RWPE1 (cell line): ENCODE data around the gene ADRB1.

Source experiments
- CTCF ChIA-PET: fragments of 350-600 bp; sonication (Branson Sonifier 250); formaldehyde crosslinking; extraction: SDS; loops from one replicate; lab custom pipeline; 2021; lab: Yijun Ruan, JAX
- POLR2A ChIA-PET: fragments of 400-600 bp; formaldehyde crosslinking; extraction: SDS; loops from one replicate; lab custom pipeline; 2020; ENCODE audit warnings: antibody characterized with exemption; ENCODE audit not compliant: low non-redundant PET; lab: Yijun Ruan, JAX
- DNase-seq: peaks from one replicate; pipeline ENCODE4 v3.0.0; 2012; ENCODE audit warnings: low spot score
- H3K27ac ChIP-seq: fragments of 450-650 bp; 2 replicates; pipeline ENCODE4 v1.5.1; 2017
- CTCF ChIP-seq: fragments of 450-650 bp; conservative IDR thresholded peaks from 2 replicates; pipeline ENCODE4 v1.5.1; 2017; ENCODE audit warnings: low read depth, mild to moderate bottlenecking

ADRB1 gene

GRCh38 chr10:114024876-114025610, 18.6 kb upstream of the ADRB1 start:
- CTCF ChIA-PET, result no interaction called here
- TF ChIP-seq CTCF, result no peak
- DNase-seq, result peak; percentile 45
- POLR2A ChIA-PET, result no interaction called here
- peak overlapping the region; percentile 76 for H3K27ac ChIP-seq

GRCh38 chr10:114025611-114026130, 18.0 kb upstream of the ADRB1 start:
- H3K27ac ChIP-seq, result peak overlapping the region; percentile 80
- no peak for DNase-seq
- TF ChIP-seq CTCF, result no peak
- CTCF ChIA-PET, result no interaction called here
- POLR2A ChIA-PET, result no interaction called here

- CTCF ChIA-PET, result no interaction called here
- POLR2A ChIA-PET, result no interaction called here
- peak; percentile 81 for DNase-seq
- H3K27ac ChIP-seq, result peak overlapping the region; percentile 80
- TF ChIP-seq CTCF, result no peak
Measured at GRCh38 chr10:114026189-114027040, 17.3 kb upstream of the ADRB1 start.

- POLR2A ChIA-PET, result no interaction called here
- no peak for DNase-seq
- CTCF ChIA-PET, result no interaction called here
- TF ChIP-seq CTCF, result no peak
- no peak overlapping the region for H3K27ac ChIP-seq
Measured at GRCh38 chr10:114027041-114027394, 16.6 kb upstream of the ADRB1 start.

GRCh38 chr10:114027951-114028350, 15.7 kb upstream of the ADRB1 start:
- ChIA-PET CTCF (interaction anchor here (0.6 kb wide), 1 partner anchor 288 kb away, joined by 5 read pairs; no protein-coding TSS in a partner anchor), POLR2A (no interaction called here)
- no peak for TF ChIP-seq CTCF
- H3K27ac ChIP-seq, result peak overlapping the region; percentile 58; the same call in 1 of the 2 replicates
- no peak for DNase-seq

GRCh38 chr10:114028425-114028824, 15.2 kb upstream of the ADRB1 start:
- POLR2A ChIA-PET, result no interaction called here
- DNase-seq, result no peak
- CTCF ChIA-PET, result no interaction called here
- no peak for TF ChIP-seq CTCF
- no peak overlapping the region; the same call in 1 of the 2 replicates for H3K27ac ChIP-seq
